T-helper 9 cell (primary cell): ENCODE results near the gene DECR2.

Experiments used
- DNase-seq: peaks from one replicate; pipeline ENCODE4 v3.0.0-alpha.2; 2020

The DECR2 gene

GRCh38 chr16:450785-451512 is 49.3 kb downstream of the DECR2 start:
- DNase-seq = no peak

- no peak for DNase-seq
Measured at GRCh38 chr16:454397-454940, 52.8 kb downstream of the DECR2 start.

- DNase-seq = no peak
Measured at GRCh38 chr16:455453-455852, 53.8 kb downstream of the DECR2 start.

DNA sequence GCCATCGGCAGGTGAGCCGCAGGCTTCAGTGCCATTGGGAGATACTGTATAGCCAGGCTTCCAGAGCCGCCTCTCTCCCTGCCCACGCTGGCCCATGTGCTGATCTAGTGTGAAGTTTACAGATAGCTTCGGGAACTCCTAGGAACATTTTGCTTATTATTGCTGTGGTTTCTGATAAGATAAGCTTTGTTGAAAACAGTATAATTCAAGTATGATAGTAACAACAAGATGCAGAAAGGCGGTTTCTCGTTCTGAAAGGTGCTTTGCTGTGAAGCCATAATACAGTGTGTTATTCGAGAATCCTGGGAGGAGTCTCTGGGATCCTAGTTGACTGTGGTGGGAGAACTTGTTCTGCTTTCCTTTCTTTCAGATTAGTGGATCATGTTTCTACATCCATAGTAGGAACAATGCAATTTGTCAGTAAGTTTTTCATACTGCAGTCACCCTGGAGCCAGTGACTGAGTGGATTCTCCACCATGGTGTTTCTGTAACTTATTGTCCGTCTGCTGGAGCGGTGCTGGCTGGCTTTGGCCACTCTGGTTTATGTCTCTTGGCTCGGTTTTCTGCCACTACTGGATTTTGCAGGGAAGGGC is 55.3 kb downstream of the DECR2 start:
- no peak for DNase-seq

- no peak for DNase-seq
Measured at GRCh38 chr16:457732-458400, 56.2 kb downstream of the DECR2 start.

- DNase-seq = no peak
Measured at GRCh38 chr16:459761-460160, 58.1 kb downstream of the DECR2 start.

- DNase-seq = no peak
Measured at GRCh38 chr16:460787-461186, 59.1 kb downstream of the DECR2 start.
